ENCODE data around the gene PLAC9. TPM values are rescaled to one million over a fixed set of nuclear protein-coding genes. Genes with fewer than 3 reads are reported as not detected.
A peak's percentile ranks its signal among the peaks of the same experiment; 100 is the strongest.

PLAC9 gene
- total RNA-seq, 1 donor from 2014 or later = not detected

- TF ChIP-seq CTCF (IDR thresholded peaks at IDR 0.05; ENCODE audit: insufficient read depth, low read length, severe bottlenecking) = no peak
- H3K4me3 ChIP-seq (ENCODE audit: low read depth, low read length) = no peak overlapping the region
- FAIRE-seq (no peak), DNase-seq (ENCODE audit: low read depth) (no peak)
- no peaks in the 10 kb centered on the region for H3K27me3 ChIP-seq (ENCODE audit: control insufficient read depth, insufficient read depth, low read length)
- peaks cover 44% of the 10 kb centered on the region for H3K36me3 ChIP-seq (ENCODE audit: control insufficient read depth, insufficient read depth, low read length)
These were observed 32.1 kb downstream of the PLAC9 start for GRCh38 chr10:80164596-80164995.

DNA sequence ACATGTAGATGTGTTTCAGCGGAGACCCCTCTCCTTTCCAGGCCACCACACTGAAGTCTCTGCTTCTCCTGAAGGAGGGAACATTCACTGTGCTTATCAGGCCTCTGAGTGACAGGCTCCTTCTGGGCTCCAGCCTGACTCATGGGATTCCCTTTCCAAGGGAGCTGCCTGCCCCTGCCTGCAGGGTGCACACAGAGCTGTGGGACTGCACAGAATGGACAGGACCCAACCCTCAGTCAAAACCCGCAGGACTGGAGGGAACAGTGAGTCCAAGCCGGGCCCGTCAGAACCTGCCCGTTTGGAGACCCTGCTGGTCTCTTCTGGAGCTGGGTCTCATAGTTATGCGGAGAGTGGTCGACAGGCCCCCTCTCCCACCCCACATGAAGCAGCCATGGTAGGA lies 32.6 kb downstream of the PLAC9 start:
- peak; percentile 78 for DNase-seq (ENCODE audit: low read depth)
- Histone ChIP-seq H3K4me3 (ENCODE audit: low read depth, low read length) (no peak overlapping the region), H3K36me3 (ENCODE audit: control insufficient read depth, insufficient read depth, low read length) (peaks cover 43% of the 10 kb centered on the region), H3K27me3 (ENCODE audit: control insufficient read depth, insufficient read depth, low read length) (no peaks in the 10 kb centered on the region)
- FAIRE-seq = no peak
- peak; percentile 47 for TF ChIP-seq CTCF (IDR thresholded peaks at IDR 0.05; ENCODE audit: insufficient read depth, low read length, severe bottlenecking)

GRCh38 chr10:80166581-80167470 lies 34.3 kb downstream of the PLAC9 start:
- H3K4me3 ChIP-seq (ENCODE audit: low read depth, low read length) = no peak overlapping the region
- FAIRE-seq (no peak), DNase-seq (ENCODE audit: low read depth) (no peak)
- H3K36me3 ChIP-seq (ENCODE audit: control insufficient read depth, insufficient read depth, low read length) = peaks cover 35% of the 10 kb centered on the region
- no peaks in the 10 kb centered on the region for H3K27me3 ChIP-seq (ENCODE audit: control insufficient read depth, insufficient read depth, low read length)
- TF ChIP-seq CTCF (IDR thresholded peaks at IDR 0.05; ENCODE audit: insufficient read depth, low read length, severe bottlenecking) = no peak

- no peak for TF ChIP-seq CTCF (IDR thresholded peaks at IDR 0.05; ENCODE audit: insufficient read depth, low read length, severe bottlenecking)
- DNase-seq (ENCODE audit: low read depth) = no peak
- peaks cover 32% of the 10 kb centered on the region for H3K36me3 ChIP-seq (ENCODE audit: control insufficient read depth, insufficient read depth, low read length)
- FAIRE-seq = no peak
- H3K4me3 ChIP-seq (ENCODE audit: low read depth, low read length) = no peak overlapping the region
- no peaks in the 10 kb centered on the region for H3K27me3 ChIP-seq (ENCODE audit: control insufficient read depth, insufficient read depth, low read length)
These were observed 35.1 kb downstream of the PLAC9 start for GRCh38 chr10:80167471-80168161.

DNA sequence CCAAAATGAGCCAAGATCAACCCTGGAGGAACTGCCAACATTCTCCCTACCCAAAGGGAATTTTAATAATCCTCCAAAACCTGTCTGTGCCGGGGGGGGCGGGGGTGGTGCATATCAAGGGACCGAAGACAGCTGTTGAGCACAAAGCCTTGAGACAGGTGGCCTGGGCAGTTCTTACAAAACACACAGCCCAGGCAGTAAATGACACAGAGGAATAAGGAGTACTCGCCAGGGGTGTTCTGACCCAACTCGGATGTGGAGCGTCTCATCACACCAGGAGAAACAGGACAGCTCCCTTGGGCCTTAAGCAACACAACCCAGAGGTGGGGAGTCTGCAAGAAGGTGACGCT lies 35.6 kb downstream of the PLAC9 start:
- Histone ChIP-seq H3K27me3 (ENCODE audit: control insufficient read depth, insufficient read depth, low read length) (no peaks in the 10 kb centered on the region), H3K36me3 (ENCODE audit: control insufficient read depth, insufficient read depth, low read length) (peaks cover 28% of the 10 kb centered on the region), H3K4me3 (ENCODE audit: low read depth, low read length) (no peak overlapping the region)
- TF ChIP-seq CTCF (IDR thresholded peaks at IDR 0.05; ENCODE audit: insufficient read depth, low read length, severe bottlenecking) = no peak
- FAIRE-seq (no peak), DNase-seq (ENCODE audit: low read depth) (no peak)

All from bronchial epithelial cell (primary cell).